K562 (cell line): ENCODE results near the gene PIP4K2A. TPM values are rescaled to one million over a fixed set of nuclear protein-coding genes. Genes with fewer than 3 reads are reported as not detected.

ENCODE experiments used
- ATF4 ChIP-seq: fragments of 450-650 bp; formaldehyde crosslinking; IDR thresholded peaks from 2 replicates; pipeline ENCODE4 v1.4.0; 2022; ENCODE audit warnings: mild to moderate bottlenecking, moderate library complexity
- BHLHE40 ChIP-seq: IDR thresholded peaks from 2 replicates; pipeline ENCODE4 v1.6.1; 2011; ENCODE audit warnings: low read length, improper control_type of control experiment
- CTBP1 ChIP-seq: fragments of 450-650 bp; IDR thresholded peaks from 2 replicates; pipeline ENCODE4 v1.6.1; 2016; ENCODE audit warnings: borderline replicate concordance
- ETV1 ChIP-seq: fragments of 450-650 bp; conservative IDR thresholded peaks from 2 replicates; pipeline ENCODE4 v1.6.1; 2016; ENCODE audit warnings: missing genetic modification characterization, control low read depth, low read depth, missing compliant biosample characterization
- POLR3G ChIP-seq: IDR thresholded peaks from 2 replicates; pipeline ENCODE4 v1.6.1; 2011; ENCODE audit not compliant: insufficient read length, insufficient replicate concordance; ENCODE audit errors: extremely low read depth
- REST ChIP-seq, 2 experiments: fragments of 450-650 bp; formaldehyde crosslinking in 1 of 2; IDR thresholded peaks; 2 replicates each; pipeline versions ENCODE4 v1.4.0 to v1.6.1; 2014 to 2020; ENCODE audit warnings: mild to moderate bottlenecking in 2 of 2, borderline replicate concordance in 1 of 2, low read depth in 1 of 2
- RREB1 ChIP-seq: fragments of 250-450 bp; sonication (Bioruptor Pico); IDR thresholded peaks from 2 replicates; pipeline ENCODE4 v1.4.0; 2020
- SMAD4 ChIP-seq: fragments of 250-450 bp; sonication (Bioruptor Pico); conservative IDR thresholded peaks from 2 replicates; pipeline ENCODE4 v1.8.0; 2021; ENCODE audit warnings: inconsistent platforms, mild to moderate bottlenecking, moderate library complexity
- ZBED1 ChIP-seq: IDR thresholded peaks from 2 replicates; pipeline ENCODE4 v1.6.1; 2014
- ZNF512 ChIP-seq: IDR thresholded peaks from 2 replicates; pipeline ENCODE4 v1.6.1; 2016; ENCODE audit warnings: missing genetic modification characterization, missing compliant biosample characterization
- ZNF584 ChIP-seq: fragments of 200-800 bp; sonication (Bioruptor generic); IDR thresholded peaks from 2 replicates; pipeline ENCODE4 v1.6.1; 2016; ENCODE audit warnings: low read depth, mild to moderate bottlenecking, missing genetic modification characterization, missing compliant biosample characterization
- ZNF77 ChIP-seq: fragments of 250-450 bp; sonication (Bioruptor Pico); IDR thresholded peaks from 2 replicates; pipeline ENCODE4 v1.5.0; 2020
- polyA plus RNA-seq, 8 experiments: library from polyadenylated mRNA; depleted of rRNA in 4 of 8; stranded (reverse) in 5 of 8; unstranded in 3 of 8; fragments of >200 nt; fragmentation: Nextera tagmentation in 2 of 8; fragmentation: Illumina TruSeq in 1 of 8; extraction: Ambion mirVana in 2 of 8; extraction: Trizol in 1 of 8; gene quantifications; 2 replicates each; pipeline versions ENCODE4 v1.2.1 to v1.2.3, GENCODE V29; 2011 to 2014; ENCODE audit warnings: inconsistent platforms in 1 of 8, missing spikeins in 1 of 8
- total RNA-seq, 7 experiments: library from RNA; depleted of rRNA in 6 of 7; stranded (reverse); fragments of >200 nt in 6 of 7; fragmentation: Illumina TruSeq in 2 of 7; extraction: Trizol in 2 of 7; gene quantifications; 2 replicates each; pipeline versions ENCODE4 v1.2.1 to v1.2.3, GENCODE V29; 2011 to 2021; ENCODE audit warnings: low replicate concordance in 1 of 7

The PIP4K2A gene
- total and polyA plus RNA-seq, 9 of the 15 experiments (the other 6 are each of a cell fraction or from before 2014, with no cell fraction given), result 35.6 to 117 (median 71.9) TPM

- TF ChIP-seq SMAD4 (0 out of 2 replicates have a peak, but pooled peaks have one; percentile 15), POLR3G (no peak), ZBED1 (no peak), BHLHE40 (no peak), REST (IDR thresholded peaks at IDR 0.05; ENCODE audit: borderline replicate concordance) (peak; percentile 15; the same call in 1 of the 2 replicates), REST (CRISPR knock-in tag; IDR thresholded peaks at IDR 0.05; ENCODE audit: low read depth) (no peak), ETV1 (tag) (no peak), ATF4 (no peak), ZNF512 (tag) (no peak), ZNF584 (CRISPR knock-in tag) (no peak), ZNF77 (CRISPR knock-in tag) (no peak), CTBP1 (peak; percentile 37; the same call in 1 of the 2 replicates), RREB1 (CRISPR knock-in tag) (no peak)
Measured at GRCh38 chr10:22736134-22736533, 21.8 kb upstream of the PIP4K2A start (continued).
